HL-60 (cell line): ENCODE data around the gene ADD2.

Experiments
- DNase-seq, 2 experiments: peaks; one replicate each; pipeline ENCODE4 v3.0.0-alpha.2; 2010 to 2020; ENCODE audit warnings: low read depth in 1 of 2, low spot score in 1 of 2
- H3K27ac ChIP-seq: fragments of 250-450 bp; sonication (Bioruptor Pico); replicated peaks from 2 replicates; pipeline ENCODE4 v1.5.1; 2020; ENCODE audit warnings: mild to moderate bottlenecking, moderate library complexity
- H3K27me3 ChIP-seq: fragments of 250-450 bp; sonication (Bioruptor Pico); 2 replicates; pipeline ENCODE4 v1.5.1; 2021; ENCODE audit warnings: mild to moderate bottlenecking, moderate library complexity; ENCODE audit not compliant: insufficient read depth, poor library complexity, severe bottlenecking
- H3K4me3 ChIP-seq: replicated peaks from 2 replicates; pipeline ENCODE4 v1.5.1; 2011; ENCODE audit warnings: mild to moderate bottlenecking, control low read depth, low read length; ENCODE audit not compliant: insufficient read depth
- CTCF ChIP-seq: IDR thresholded peaks from one replicate; pipeline ENCODE4 v1.5.1; 2011; ENCODE audit warnings: low read length, control low read depth, inconsistent platforms; ENCODE audit not compliant: insufficient read depth
- GABPA ChIP-seq: IDR thresholded peaks from 2 replicates; pipeline ENCODE4 v1.6.1; 2012; ENCODE audit warnings: low read depth
- POLR2AphosphoS5 ChIP-seq: IDR thresholded peaks from 2 replicates; pipeline ENCODE4 v1.6.1; 2012; ENCODE audit warnings: low read depth
- REST ChIP-seq: IDR thresholded peaks from 2 replicates; pipeline ENCODE4 v1.6.1; 2012; ENCODE audit warnings: low read depth; ENCODE audit not compliant: insufficient replicate concordance
- SPI1 ChIP-seq: IDR thresholded peaks from 2 replicates; pipeline ENCODE4 v1.6.1; 2012; ENCODE audit warnings: low read depth, mild to moderate bottlenecking, borderline replicate concordance

ADD2 gene

GRCh38 chr2:70711191-70711590 is 56.8 kb downstream of the ADD2 start:
- Histone ChIP-seq H3K27ac (no peak overlapping the region), H3K4me3 (no peak overlapping the region), H3K27me3 (no peaks in the 10 kb centered on the region)
- DNase-seq, result no peak
- no peak for TF ChIP-seq POLR2AphosphoS5
- no peak for TF ChIP-seq GABPA
- no peak for TF ChIP-seq CTCF
- TF ChIP-seq SPI1, result no peak
- TF ChIP-seq REST, result no peak

- Histone ChIP-seq H3K27me3 (no peaks in the 10 kb centered on the region), H3K27ac (no peak overlapping the region), H3K4me3 (no peak overlapping the region)
- no peak for TF ChIP-seq CTCF
- no peak for TF ChIP-seq SPI1
- no peak for TF ChIP-seq REST
- no peak for TF ChIP-seq GABPA
- no peak for TF ChIP-seq POLR2AphosphoS5
- DNase-seq, result no peak
Measured at GRCh38 chr2:70710038-70710690, 57.8 kb downstream of the ADD2 start.

GRCh38 chr2:70709275-70710037 is 58.5 kb downstream of the ADD2 start:
- H3K27me3 ChIP-seq, result no peaks in the 10 kb centered on the region
- no peak overlapping the region for H3K4me3 ChIP-seq
- no peak overlapping the region for H3K27ac ChIP-seq
- TF ChIP-seq CTCF (no peak), REST (no peak), GABPA (no peak), SPI1 (no peak), POLR2AphosphoS5 (no peak)
- DNase-seq, result no peak
